K562 (cell line): ENCODE measurements around the gene BACE2. TPM values are rescaled to one million over a fixed set of nuclear protein-coding genes. Genes with fewer than 3 reads are reported as not detected.

Experiments
- ATAC-seq: fragments of 200-7000 bp; cut with Tn5 transposase; 3 replicates; pipeline ENCODE4 v1.9.1; 2020; ENCODE audit warnings: moderate library complexity
- BruUV-seq: library from RNA; stranded (reverse); fragments of 400-500 nt; replicated peaks from 2 replicates; lab custom pipeline; 2021; lab: Mats Ljungman, UMichigan
- CTCF ChIA-PET: fragments of 300-600 bp; formaldehyde crosslinking; extraction: SDS; loops from one replicate; lab custom pipeline; 2021; ENCODE audit warnings: low intra/inter-chr PET ratio; lab: Yijun Ruan, JAX
- POLR2A ChIA-PET: fragments of 300-600, 350-650 bp; sonication (Branson Sonifier 250); formaldehyde crosslinking; extraction: SDS; loops from one replicate; lab custom pipeline; 2021; ENCODE audit warnings: antibody characterized with exemption, inconsistent platforms; lab: Yijun Ruan, JAX
- DNase-seq, 4 experiments: peaks; one replicate each; pipeline versions ENCODE4 v3.0.0 to v3.0.0-alpha.2; 2011 to 2018; ENCODE audit warnings: low spot score in 3 of 4, mixed read lengths in 3 of 4; ENCODE audit errors: extremely low read depth in 1 of 4
- FAIRE-seq: peaks from 2 replicates; lab custom pipeline; 2011; peaks lifted over from hg19 to GRCh38; lab: Jason Lieb, UNC
- H2AFZ ChIP-seq: 2 replicates; pipeline ENCODE4 v1.6.0; 2011; ENCODE audit warnings: low read depth, low read length, control low read depth, inconsistent platforms
- H3K27ac ChIP-seq: fragments of 200-600 bp; 3 replicates; pipeline ENCODE4 v1.8.0; 2011; ENCODE audit warnings: low read depth, mild to moderate bottlenecking, control low read depth, inconsistent platforms, low read length, moderate library complexity, mixed read lengths; ENCODE audit errors: extremely low read depth
- H3K27me3 ChIP-seq, 2 experiments: fragments of 300-600 bp in 1 of 2; 2 replicates in 1 of 2; 3 replicates in 1 of 2; pipeline versions ENCODE4 v1.6.0 to v1.8.0; 2011; ENCODE audit warnings: inconsistent platforms in 2 of 2, low read length in 2 of 2, mild to moderate bottlenecking in 1 of 2, mixed read lengths in 1 of 2, moderate library complexity in 1 of 2; ENCODE audit not compliant: control insufficient read depth in 2 of 2, insufficient read depth in 2 of 2
- H3K36me3 ChIP-seq: fragments of 300-600 bp; 3 replicates; pipeline ENCODE4 v1.8.0; 2011; ENCODE audit warnings: mild to moderate bottlenecking, low read length, inconsistent platforms; ENCODE audit not compliant: control insufficient read depth, insufficient read depth
- H3K4me1 ChIP-seq, 2 experiments: fragments of 200-600 bp in 1 of 2; replicated peaks in 1 of 2; 2 replicates in 1 of 2; 3 replicates in 1 of 2; pipeline versions ENCODE4 v1.5.1 to v1.8.0; 2011; ENCODE audit warnings: inconsistent platforms in 2 of 2, low read length in 2 of 2, mild to moderate bottlenecking in 1 of 2, mixed read lengths in 1 of 2, moderate library complexity in 1 of 2; ENCODE audit not compliant: control insufficient read depth in 2 of 2, insufficient read depth in 2 of 2
- H3K4me2 ChIP-seq: 2 replicates; pipeline ENCODE4 v1.6.1; 2011; ENCODE audit warnings: low read length, control low read depth, inconsistent platforms, mixed read lengths; ENCODE audit not compliant: insufficient read depth
- H3K4me3 ChIP-seq: fragments of 200-600 bp; sonication (generic), shearing (Covaris generic); 2 replicates; pipeline ENCODE4 v1.5.1; 2016; ENCODE audit warnings: control low read depth, inconsistent platforms
- H3K79me2 ChIP-seq: fragments of 200-600 bp; 3 replicates; pipeline ENCODE4 v1.8.0; 2011; ENCODE audit warnings: low read length, inconsistent platforms; ENCODE audit not compliant: control insufficient read depth, insufficient read depth
- H3K9ac ChIP-seq, 2 experiments: 2 replicates each; pipeline versions ENCODE4 v1.6.0 to v1.6.1; 2011; ENCODE audit warnings: low read depth in 2 of 2, low read length in 2 of 2, control low read depth in 1 of 2, inconsistent platforms in 1 of 2, mild to moderate bottlenecking in 1 of 2, mixed read lengths in 1 of 2; ENCODE audit not compliant: insufficient read depth in 1 of 2
- H3K9me1 ChIP-seq: one replicate; pipeline ENCODE4 v1.6.0; 2011; ENCODE audit warnings: inconsistent platforms, mild to moderate bottlenecking, low read length, moderate library complexity; ENCODE audit not compliant: control insufficient read depth, insufficient read depth
- H3K9me3 ChIP-seq: replicated peaks from 2 replicates; pipeline ENCODE4 v1.5.1; 2011; ENCODE audit warnings: low read depth, low read length, inconsistent platforms; ENCODE audit not compliant: control insufficient read depth, insufficient read depth
- H4K20me1 ChIP-seq: replicated peaks from 2 replicates; pipeline ENCODE4 v1.6.1; 2011; ENCODE audit warnings: low read length, inconsistent platforms, mixed read lengths; ENCODE audit not compliant: control insufficient read depth, insufficient read depth
- ELF1 ChIP-seq: fragments of 200-800 bp; sonication (Bioruptor generic); IDR thresholded peaks from 2 replicates; pipeline ENCODE4 v1.6.1; 2016; ENCODE audit warnings: missing genetic modification characterization, missing compliant biosample characterization
- ELF4 ChIP-seq: fragments of 450-650 bp; formaldehyde crosslinking; IDR thresholded peaks from 2 replicates; pipeline ENCODE4 v1.4.0; 2022; ENCODE audit warnings: missing genetic modification characterization
- ETV1 ChIP-seq: fragments of 450-650 bp; conservative IDR thresholded peaks from 2 replicates; pipeline ENCODE4 v1.6.1; 2016; ENCODE audit warnings: missing genetic modification characterization, control low read depth, low read depth, missing compliant biosample characterization
- FOXA1 ChIP-seq: fragments of 450-650 bp; IDR thresholded peaks from 2 replicates; pipeline ENCODE4 v1.6.1; 2016; ENCODE audit warnings: mild to moderate bottlenecking, borderline replicate concordance
- GABPB2 ChIP-seq: fragments of 250-450 bp; sonication (Bioruptor Pico); conservative IDR thresholded peaks from 2 replicates; pipeline ENCODE4 v1.5.1; 2021; ENCODE audit warnings: mild to moderate bottlenecking
- KLF13 ChIP-seq: fragments of 450-650 bp; IDR thresholded peaks from 2 replicates; pipeline ENCODE4 v1.6.1; 2016; ENCODE audit warnings: missing genetic modification characterization, low read depth, mild to moderate bottlenecking, missing compliant biosample characterization, moderate library complexity, borderline replicate concordance
- NR1H2 ChIP-seq: sonication (generic); formaldehyde crosslinking; IDR thresholded peaks from 2 replicates; pipeline ENCODE4 v1.4.0; 2020; ENCODE audit warnings: mild to moderate bottlenecking, missing genetic modification reagents
- POLR3G ChIP-seq: IDR thresholded peaks from 2 replicates; pipeline ENCODE4 v1.6.1; 2011; ENCODE audit not compliant: insufficient read length, insufficient replicate concordance; ENCODE audit errors: extremely low read depth
- RFX5 ChIP-seq: IDR thresholded peaks from 2 replicates; pipeline ENCODE4 v1.6.1; 2011; ENCODE audit warnings: low read depth, mild to moderate bottlenecking, improper control_type of control experiment, low read length
- TCF15 ChIP-seq: fragments of 250-450 bp; sonication (Bioruptor Pico); IDR thresholded peaks from 2 replicates; pipeline ENCODE4 v1.8.0; 2022; ENCODE audit warnings: moderate library complexity, mild to moderate bottlenecking, inconsistent platforms
- TRIM28 ChIP-seq: fragments of 450-650 bp; IDR thresholded peaks from 2 replicates; pipeline ENCODE4 v1.6.1; 2017
- ZNF311 ChIP-seq: fragments of 250-450 bp; sonication (Bioruptor Pico); IDR thresholded peaks from 2 replicates; pipeline ENCODE4 v1.4.0; 2020; ENCODE audit warnings: mild to moderate bottlenecking, moderate library complexity
- ZNF324 ChIP-seq: fragments of 250-450 bp; sonication (Bioruptor Pico); IDR thresholded peaks from 2 replicates; pipeline ENCODE4 v1.4.0; 2020; ENCODE audit warnings: mild to moderate bottlenecking
- ZNF655 ChIP-seq: fragments of 250-450 bp; sonication (Bioruptor Pico); IDR thresholded peaks from 2 replicates; pipeline ENCODE4 v1.5.0; 2021
- WGBS: fragments of 100-300 bp; shearing (Covaris generic); methylation state at CpG from one replicate; pipeline ENCODE4 v1.1.6; 2016; ENCODE audit warnings: low coverage, mixed read lengths; ENCODE audit not compliant: insufficient coverage; ENCODE audit errors: missing lambda C conversion rate; 5-methylcytosine and 5-hydroxymethylcytosine counted together
- in situ Hi-C: fragments of 300-500 bp; cut with MboI; formaldehyde crosslinking; loops from 4 replicates; pipeline ENCODE4 v1.15.0; 2018; ENCODE audit warnings: inconsistent platforms, mixed read lengths
- intact Hi-C: fragments of 100-400 bp; cut with micrococcal nuclease; formaldehyde crosslinking; loops from 2 replicates; pipeline ENCODE4 v1.14.2; 2022
- polyA plus RNA-seq, 8 experiments: library from polyadenylated mRNA; depleted of rRNA in 4 of 8; stranded (reverse) in 5 of 8; unstranded in 3 of 8; fragments of >200 nt; fragmentation: Nextera tagmentation in 2 of 8; fragmentation: Illumina TruSeq in 1 of 8; extraction: Ambion mirVana in 2 of 8; extraction: Trizol in 1 of 8; gene quantifications; 2 replicates each; pipeline versions ENCODE4 v1.2.1 to v1.2.3, GENCODE V29; 2011 to 2014; ENCODE audit warnings: inconsistent platforms in 1 of 8, missing spikeins in 1 of 8
- total RNA-seq, 7 experiments: library from RNA; depleted of rRNA in 6 of 7; stranded (reverse); fragments of >200 nt in 6 of 7; fragmentation: Illumina TruSeq in 2 of 7; extraction: Trizol in 2 of 7; gene quantifications; 2 replicates each; pipeline versions ENCODE4 v1.2.1 to v1.2.3, GENCODE V29; 2011 to 2021; ENCODE audit warnings: low replicate concordance in 1 of 7
- TF ChIP-seq, protein P1 (sequence below): fragments of 450-650 bp; IDR thresholded peaks from 2 replicates; pipeline ENCODE4 v1.6.1; 2016; ENCODE audit warnings: antibody characterized with exemption

The BACE2 gene
- total and polyA plus RNA-seq, 9 of the 15 experiments (the other 6 are each of a cell fraction or from before 2014, with no cell fraction given), result 0.05 to 0.24 (median 0.15) TPM; not detected in 2

DNA sequence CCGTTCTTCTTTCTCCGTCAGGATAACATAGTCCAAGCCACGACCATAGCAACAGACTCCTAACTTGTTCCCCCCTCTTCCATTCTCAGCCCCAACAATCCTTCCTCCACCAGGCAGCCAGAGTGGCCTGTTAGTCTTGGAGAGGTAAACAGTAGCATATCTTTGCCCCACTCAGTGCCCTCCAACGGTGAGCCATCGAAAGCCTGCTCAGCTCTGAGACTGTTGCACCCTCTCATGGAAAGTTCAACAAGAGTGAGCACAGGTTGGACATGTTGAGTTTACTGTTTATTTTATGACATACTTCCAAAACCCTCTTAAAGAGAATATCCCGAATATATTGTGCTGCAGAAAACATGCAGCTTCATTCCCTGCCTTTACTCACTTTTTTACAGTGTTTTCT, 30.1 kb upstream of the BACE2 start:
- intact Hi-C loops (no loop called here), in situ Hi-C loops (no loop called here)
- Histone ChIP-seq H3K27ac (no peak overlapping the region), H3K36me3 (no peaks in the 10 kb centered on the region), H3K4me1 (no peaks in the 10 kb centered on the region), H3K4me2 (no peak overlapping the region), H3K9ac (no peak overlapping the region), H2AFZ (no peak overlapping the region), H3K79me2 (no peaks in the 10 kb centered on the region), H3K4me3 (no peak overlapping the region), H4K20me1 (no peaks in the 10 kb centered on the region), H3K9me1 (no peaks in the 10 kb centered on the region), H3K27me3 (peaks cover 5 to 23% of the 10 kb centered on the region in 2 experiments; a peak in 3 of 5 replicates), H3K9me3 (no peaks in the 10 kb centered on the region)
- FAIRE-seq (no peak), DNase-seq (no peak), ATAC-seq (no peak)
- 0% methylated on average over 6 of the region's 6 CpGs for WGBS
- CTCF ChIA-PET, result no interaction called here
- no peak for TF ChIP-seq ZNF311 (CRISPR knock-in tag)
- no peak for TF ChIP-seq TCF15 (CRISPR knock-in tag)
- BruUV-seq, result no TSS peak
- POLR2A ChIA-PET, result interaction anchor here (0.5 to 1.2 kb wide), 3 partner anchors 15 to 994 kb away, joined by 3 to 4 read pairs (median 3); no protein-coding TSS in a partner anchor

- no peak overlapping the region for H3K27ac ChIP-seq
- ATAC-seq (no peak), DNase-seq (no peak), FAIRE-seq (no peak)
- H3K9ac ChIP-seq, result no peak overlapping the region
- ChIA-PET CTCF (no interaction called here), POLR2A (no interaction called here)
- H3K4me3 ChIP-seq, result no peak overlapping the region
- H3K4me2 ChIP-seq, result no peak overlapping the region
- intact Hi-C loops, result no loop called here
- in situ Hi-C loops, result no loop called here
- H3K9me1 ChIP-seq, result no peaks in the 10 kb centered on the region
- H4K20me1 ChIP-seq, result no peaks in the 10 kb centered on the region
- no TSS peak for BruUV-seq
- peaks cover 6 to 23% of the 10 kb centered on the region in 2 experiments; a peak in 3 of 5 replicates for H3K27me3 ChIP-seq
- H3K79me2 ChIP-seq, result no peaks in the 10 kb centered on the region
- no peaks in the 10 kb centered on the region for H3K36me3 ChIP-seq
- TF ChIP-seq NR1H2 (CRISPR knock-in tag) (no peak), ETV1 (no peak), GABPB2 (no peak), POLR3G (no peak), ZNF655 (CRISPR knock-in tag) (no peak), RFX5 (no peak), ELF4 (no peak), FOXA1 (no peak), ELF1 (tag) (no peak), TRIM28 (no peak), ZNF324 (no peak), KLF13 (no peak)
- TF ChIP-seq, protein P1, sequence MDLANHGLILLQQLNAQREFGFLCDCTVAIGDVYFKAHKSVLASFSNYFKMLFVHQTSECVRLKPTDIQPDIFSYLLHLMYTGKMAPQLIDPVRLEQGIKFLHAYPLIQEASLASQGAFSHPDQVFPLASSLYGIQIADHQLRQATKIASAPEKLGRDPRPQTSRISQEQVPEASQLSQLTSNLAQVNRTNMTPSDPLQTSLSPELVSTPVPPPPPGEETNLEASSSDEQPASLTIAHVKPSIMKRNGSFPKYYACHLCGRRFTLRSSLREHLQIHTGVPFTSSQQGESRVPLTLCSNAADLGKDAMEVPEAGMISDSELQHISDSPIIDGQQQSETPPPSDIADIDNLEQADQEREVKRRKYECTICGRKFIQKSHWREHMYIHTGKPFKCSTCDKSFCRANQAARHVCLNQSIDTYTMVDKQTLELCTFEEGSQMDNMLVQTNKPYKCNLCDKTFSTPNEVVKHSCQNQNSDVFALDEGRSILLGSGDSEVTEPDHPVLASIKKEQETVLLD, result no peak
- no peaks in the 10 kb centered on the region for H3K9me3 ChIP-seq
- H3K4me1 ChIP-seq, result no peaks in the 10 kb centered on the region
- no peak overlapping the region for H2AFZ ChIP-seq
- 3% methylated on average over 6 of the region's 6 CpGs for WGBS
Measured at GRCh38 chr21:41138711-41139110, 29.2 kb upstream of the BACE2 start.
